MM.1S (cell line): ENCODE results near the gene RIBC1.

ENCODE experiments used
- EZH2 ChIP-seq: fragments of 300-600 bp; sonication (generic); optimal IDR thresholded peaks from 2 replicates; pipeline ENCODE3; 2017; ENCODE audit warnings: low read depth, mild to moderate bottlenecking, antibody characterized with exemption, low read length, mixed read lengths
- EZH2phosphoT487 ChIP-seq: fragments of 300-600 bp; sonication (generic); IDR thresholded peaks from 2 replicates; pipeline ENCODE4 v1.6.1; 2018; ENCODE audit warnings: antibody characterized with exemption, low read length
- TF ChIP-seq, protein P1 (sequence below): fragments of 300-600 bp; sonication (generic); IDR thresholded peaks from 2 replicates; pipeline ENCODE4 v1.5.1; 2016; ENCODE audit warnings: antibody characterized with exemption, low read length, mixed read lengths

DNA sequence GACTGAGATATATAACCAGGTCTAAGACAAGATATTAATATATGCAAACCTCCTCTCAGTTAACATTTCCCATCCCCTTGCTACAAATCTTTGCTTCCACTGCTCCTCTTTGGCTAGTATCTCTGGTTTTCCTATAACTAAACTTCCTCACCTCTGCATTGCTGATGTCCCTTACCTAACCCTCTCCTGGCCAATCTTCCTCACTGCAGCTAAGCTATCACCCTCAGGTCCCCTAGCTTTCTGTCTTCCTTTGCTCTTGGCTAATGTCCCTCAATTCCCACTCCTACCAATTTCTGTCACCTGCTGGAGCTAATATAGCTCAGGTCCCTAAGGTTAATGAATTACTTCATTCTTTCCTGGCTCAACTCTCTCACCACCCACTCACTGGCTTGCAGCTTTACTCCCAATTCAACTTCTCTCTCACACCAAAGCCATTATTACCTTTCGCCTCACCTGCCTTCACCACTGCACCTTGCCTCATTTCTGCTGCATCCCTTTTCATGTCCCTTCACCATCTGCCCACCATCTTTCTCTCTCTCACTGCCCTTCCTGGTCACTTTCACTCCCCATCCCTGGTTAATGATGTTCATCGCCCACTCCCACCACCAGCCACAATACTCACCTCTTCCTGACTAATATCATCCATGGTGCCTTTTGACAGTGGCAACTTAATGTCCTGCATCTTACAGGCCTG is 26.9 kb upstream of the RIBC1 start:
- TF ChIP-seq, protein P1, sequence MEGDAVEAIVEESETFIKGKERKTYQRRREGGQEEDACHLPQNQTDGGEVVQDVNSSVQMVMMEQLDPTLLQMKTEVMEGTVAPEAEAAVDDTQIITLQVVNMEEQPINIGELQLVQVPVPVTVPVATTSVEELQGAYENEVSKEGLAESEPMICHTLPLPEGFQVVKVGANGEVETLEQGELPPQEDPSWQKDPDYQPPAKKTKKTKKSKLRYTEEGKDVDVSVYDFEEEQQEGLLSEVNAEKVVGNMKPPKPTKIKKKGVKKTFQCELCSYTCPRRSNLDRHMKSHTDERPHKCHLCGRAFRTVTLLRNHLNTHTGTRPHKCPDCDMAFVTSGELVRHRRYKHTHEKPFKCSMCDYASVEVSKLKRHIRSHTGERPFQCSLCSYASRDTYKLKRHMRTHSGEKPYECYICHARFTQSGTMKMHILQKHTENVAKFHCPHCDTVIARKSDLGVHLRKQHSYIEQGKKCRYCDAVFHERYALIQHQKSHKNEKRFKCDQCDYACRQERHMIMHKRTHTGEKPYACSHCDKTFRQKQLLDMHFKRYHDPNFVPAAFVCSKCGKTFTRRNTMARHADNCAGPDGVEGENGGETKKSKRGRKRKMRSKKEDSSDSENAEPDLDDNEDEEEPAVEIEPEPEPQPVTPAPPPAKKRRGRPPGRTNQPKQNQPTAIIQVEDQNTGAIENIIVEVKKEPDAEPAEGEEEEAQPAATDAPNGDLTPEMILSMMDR: no peak
- TF ChIP-seq EZH2 (no peak), EZH2phosphoT487 (no peak)
